Body of pancreas (tissue), 4 donors: ENCODE results near the gene UBR1. TPM values are rescaled to one million over a fixed set of nuclear protein-coding genes. Genes with fewer than 3 reads are reported as not detected.

Experiments
- ATAC-seq: fragments of 150-250 bp; one replicate; pipeline ENCODE4 v1.9.1; 2016
- DNase-seq, 4 donors: peaks; one replicate each; pipeline ENCODE4 v3.0.0-alpha.2; 2019
- H3K27ac ChIP-seq, 4 donors: fragments of 200-600 bp; sonication (generic); 1 replicate in 3 of 4; 2 replicates in 1 of 4; pipeline versions ENCODE4 v1.5.1 to v1.6.1; 2016 to 2019; ENCODE audit warnings: mild to moderate bottlenecking in 1 of 4, mixed read lengths in 1 of 4, moderate library complexity in 1 of 4
- H3K27me3 ChIP-seq, 2 donors: fragments of 200-600 bp; sonication (generic); one replicate each; pipeline ENCODE4 v1.6.0; 2016; ENCODE audit warnings: mild to moderate bottlenecking in 1 of 2
- H3K36me3 ChIP-seq, 2 donors: fragments of 200-600 bp; sonication (generic); replicated peaks in 1 of 2; 2 replicates each; pipeline ENCODE4 v1.5.1; 2016; ENCODE audit warnings: low read depth in 2 of 2; ENCODE audit not compliant: insufficient read depth in 1 of 2
- H3K4me1 ChIP-seq: fragments of 200-600 bp; sonication (generic); one replicate; pipeline ENCODE4 v1.6.0; 2016
- H3K4me3 ChIP-seq, 2 donors: fragments of 200-600 bp; sonication (generic); 1 replicate in 1 of 2; 2 replicates in 1 of 2; pipeline ENCODE4 v1.5.1; 2016 to 2019
- H3K9me3 ChIP-seq, 3 donors: fragments of 200-600 bp; sonication (generic); 1 replicate in 2 of 3; 2 replicates in 1 of 3; pipeline ENCODE4 v1.5.1; 2016
- POLR2A ChIP-seq, 3 donors: fragments of 450-650 bp; IDR thresholded peaks; one replicate each; pipeline ENCODE4 v1.6.1; 2016; ENCODE audit warnings: antibody characterized with exemption in 3 of 3, mild to moderate bottlenecking in 2 of 3
- whole genome bisulfite sequencing, 2 donors: methylation state at CpG; one replicate each; pipeline ENCODE4 v1.1.5; 2017; 5-methylcytosine and 5-hydroxymethylcytosine counted together
- intact Hi-C: fragments of 100-400 bp; cut with DNase I; formaldehyde crosslinking; loops from one replicate; pipeline ENCODE4 v1.15.1; 2023
- total RNA-seq, 2 donors: library from RNA; depleted of rRNA; stranded (reverse); fragments of >200 nt; gene quantifications; one replicate each; pipeline ENCODE4 v1.1.0, GENCODE V29; 2016
- TF ChIP-seq, protein P1 (sequence below), 7 experiments: fragments of 450-650 bp in 4 of 7; fragments of 200-600 bp in 3 of 7; sonication (generic) in 3 of 7; IDR thresholded peaks; one replicate each; pipeline ENCODE4 v1.5.1; 2016 to 2019; ENCODE audit warnings: antibody characterized with exemption in 7 of 7

Gene UBR1
- total RNA-seq, 2 donors from 2014 or later, result 18.5 to 29.3 TPM

DNA sequence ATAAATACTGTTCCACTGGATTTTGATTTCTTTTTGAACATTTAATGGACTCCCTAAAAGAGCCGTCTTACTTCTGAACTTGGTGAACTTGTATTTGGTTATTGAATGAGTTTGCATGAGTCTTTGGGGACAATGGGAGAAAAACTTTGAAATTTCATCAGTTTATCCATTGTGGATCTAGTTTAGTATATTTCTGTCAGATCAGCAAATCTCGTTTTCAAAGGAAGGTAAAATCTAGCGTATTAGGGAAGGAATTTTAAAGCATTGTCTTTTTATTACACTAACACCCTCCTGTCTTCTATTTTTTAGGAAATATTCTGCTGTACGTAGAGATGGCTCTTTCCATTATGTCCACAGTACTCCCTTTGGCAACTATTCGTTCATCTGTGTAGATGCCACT, 40.3 kb upstream of the UBR1 start:
- WGBS, 2 donors, result 83 to 89% methylated on average over 5 of the region's 5 CpGs
- Histone ChIP-seq H3K27me3 (no peaks in the 10 kb centered on the region), H3K4me3 (no peak overlapping the region), H3K27ac (no peak overlapping the region), H3K4me1 (no peaks in the 10 kb centered on the region), H3K9me3 (no peaks in the 10 kb centered on the region), H3K36me3 (peaks cover 0 to 7% of the 10 kb centered on the region in 2 donors)
- TF ChIP-seq POLR2A (IDR thresholded peaks at IDR 0.05), result no peak
- TF ChIP-seq, protein P1, sequence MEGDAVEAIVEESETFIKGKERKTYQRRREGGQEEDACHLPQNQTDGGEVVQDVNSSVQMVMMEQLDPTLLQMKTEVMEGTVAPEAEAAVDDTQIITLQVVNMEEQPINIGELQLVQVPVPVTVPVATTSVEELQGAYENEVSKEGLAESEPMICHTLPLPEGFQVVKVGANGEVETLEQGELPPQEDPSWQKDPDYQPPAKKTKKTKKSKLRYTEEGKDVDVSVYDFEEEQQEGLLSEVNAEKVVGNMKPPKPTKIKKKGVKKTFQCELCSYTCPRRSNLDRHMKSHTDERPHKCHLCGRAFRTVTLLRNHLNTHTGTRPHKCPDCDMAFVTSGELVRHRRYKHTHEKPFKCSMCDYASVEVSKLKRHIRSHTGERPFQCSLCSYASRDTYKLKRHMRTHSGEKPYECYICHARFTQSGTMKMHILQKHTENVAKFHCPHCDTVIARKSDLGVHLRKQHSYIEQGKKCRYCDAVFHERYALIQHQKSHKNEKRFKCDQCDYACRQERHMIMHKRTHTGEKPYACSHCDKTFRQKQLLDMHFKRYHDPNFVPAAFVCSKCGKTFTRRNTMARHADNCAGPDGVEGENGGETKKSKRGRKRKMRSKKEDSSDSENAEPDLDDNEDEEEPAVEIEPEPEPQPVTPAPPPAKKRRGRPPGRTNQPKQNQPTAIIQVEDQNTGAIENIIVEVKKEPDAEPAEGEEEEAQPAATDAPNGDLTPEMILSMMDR (IDR thresholded peaks at IDR 0.05), result no peak
- intact Hi-C loops, result no loop called here
- DNase-seq, result no peak
- no peak for ATAC-seq

DNA sequence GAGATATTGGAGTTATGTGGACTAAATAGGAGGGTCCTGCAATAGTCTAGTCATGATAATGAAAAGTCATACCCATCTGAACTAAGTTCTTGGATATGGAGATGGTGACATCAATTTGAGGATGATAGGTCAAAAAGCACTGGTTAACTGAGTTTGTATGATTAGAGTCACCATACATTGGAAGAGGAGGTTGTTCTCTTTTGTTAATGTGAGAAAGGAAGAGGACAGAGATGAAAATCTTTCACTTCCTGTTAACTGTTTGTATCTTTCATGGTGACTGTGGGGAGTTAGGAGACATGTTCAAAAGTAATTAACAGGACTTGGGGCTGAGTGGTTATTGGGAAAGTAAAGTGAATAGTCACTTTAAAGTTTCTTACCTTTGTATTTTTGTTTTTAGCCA, 38.7 kb upstream of the UBR1 start:
- H3K36me3 ChIP-seq, result peaks cover 8 to 12% of the 10 kb centered on the region in 2 donors
- H3K9me3 ChIP-seq, result no peaks in the 10 kb centered on the region
- intact Hi-C loops, result no loop called here
- H3K4me1 ChIP-seq, result no peaks in the 10 kb centered on the region
- DNase-seq (no peak), ATAC-seq (no peak)
- no peak overlapping the region for H3K27ac ChIP-seq
- H3K4me3 ChIP-seq, result no peak overlapping the region
- TF ChIP-seq POLR2A (IDR thresholded peaks at IDR 0.05), result no peak
- TF ChIP-seq, protein P1 (IDR thresholded peaks at IDR 0.05), result no peak
- H3K27me3 ChIP-seq, result no peaks in the 10 kb centered on the region

DNA sequence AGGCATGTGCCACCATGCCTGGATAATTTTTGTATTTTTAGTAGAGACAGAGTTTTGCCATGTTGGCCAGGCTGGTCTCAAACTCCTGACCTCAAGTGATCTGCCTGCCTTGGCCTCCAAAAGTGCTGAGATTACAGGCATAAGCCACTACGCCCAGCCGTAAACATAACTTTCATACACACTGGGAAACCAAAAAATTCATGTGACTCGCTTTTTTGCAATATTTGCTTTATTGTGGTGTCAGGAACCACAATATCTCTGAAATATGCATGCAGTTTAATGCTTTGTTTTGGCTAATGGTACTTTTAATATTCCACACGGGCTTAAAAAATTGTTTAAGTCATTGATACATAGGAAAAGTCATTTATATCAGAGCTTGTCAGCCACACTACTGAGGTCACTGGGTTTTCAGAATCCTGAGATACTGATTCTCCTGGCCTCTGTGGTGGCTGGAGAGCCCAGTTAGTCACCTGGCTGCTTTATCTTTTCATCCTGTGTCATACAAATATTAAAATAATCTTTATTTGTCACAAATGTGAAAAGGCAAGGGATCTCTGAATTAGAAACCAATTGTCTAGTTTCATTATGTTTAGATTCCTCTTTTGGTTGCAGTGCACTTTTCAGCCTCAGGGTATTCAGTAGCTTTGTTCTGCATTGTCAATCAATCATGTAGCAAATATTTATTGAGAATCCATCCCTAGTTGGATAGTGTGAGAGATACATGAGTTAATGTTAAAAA, 37.5 kb upstream of the UBR1 start:
- no peak for DNase-seq
- no peak for TF ChIP-seq POLR2A (IDR thresholded peaks at IDR 0.05)
- TF ChIP-seq, protein P1 (IDR thresholded peaks at IDR 0.05), result no peak
- Histone ChIP-seq H3K36me3 (peaks cover 8% of the 10 kb centered on the region in 2 donors), H3K4me3 (no peak overlapping the region), H3K4me1 (no peaks in the 10 kb centered on the region), H3K9me3 (no peaks in the 10 kb centered on the region), H3K27ac (no peak overlapping the region), H3K27me3 (no peaks in the 10 kb centered on the region)
- intact Hi-C loops, result no loop called here
- 85 to 90% methylated on average over 4 of the region's 4 CpGs for WGBS, 2 donors
- no peak for ATAC-seq

DNA sequence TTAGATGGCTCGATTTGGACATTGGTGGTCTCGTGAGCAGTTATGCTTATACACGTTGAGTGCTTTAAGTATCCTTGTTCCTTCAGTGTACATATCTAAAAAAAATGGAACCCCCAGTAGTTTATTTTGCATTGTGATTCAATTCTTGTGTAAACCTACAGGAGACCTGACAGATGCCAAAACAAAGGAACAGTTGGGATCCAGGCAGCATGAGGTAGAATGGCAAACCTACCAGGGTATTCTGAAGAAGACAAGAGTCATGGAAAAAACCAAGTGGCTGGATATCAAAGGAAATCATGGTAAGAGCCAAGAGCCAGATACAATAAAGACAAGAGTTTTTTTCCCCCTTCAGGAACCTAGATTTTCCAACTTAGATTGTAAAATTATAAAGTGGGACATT, 29.5 kb upstream of the UBR1 start:
- no peak for DNase-seq
- TF ChIP-seq, protein P1 (IDR thresholded peaks at IDR 0.05), result no peak
- TF ChIP-seq POLR2A (IDR thresholded peaks at IDR 0.05), result no peak
- Histone ChIP-seq H3K36me3 (peaks cover 5% of the 10 kb centered on the region in 2 donors), H3K27me3 (no peaks in the 10 kb centered on the region), H3K4me3 (no peak overlapping the region), H3K9me3 (no peaks in the 10 kb centered on the region), H3K27ac (no peak overlapping the region), H3K4me1 (peaks cover 19% of the 10 kb centered on the region)
- 81 to 85% methylated on average over 3 of the region's 3 CpGs for WGBS, 2 donors
- intact Hi-C loops, result no loop called here
- ATAC-seq, result no peak

DNA sequence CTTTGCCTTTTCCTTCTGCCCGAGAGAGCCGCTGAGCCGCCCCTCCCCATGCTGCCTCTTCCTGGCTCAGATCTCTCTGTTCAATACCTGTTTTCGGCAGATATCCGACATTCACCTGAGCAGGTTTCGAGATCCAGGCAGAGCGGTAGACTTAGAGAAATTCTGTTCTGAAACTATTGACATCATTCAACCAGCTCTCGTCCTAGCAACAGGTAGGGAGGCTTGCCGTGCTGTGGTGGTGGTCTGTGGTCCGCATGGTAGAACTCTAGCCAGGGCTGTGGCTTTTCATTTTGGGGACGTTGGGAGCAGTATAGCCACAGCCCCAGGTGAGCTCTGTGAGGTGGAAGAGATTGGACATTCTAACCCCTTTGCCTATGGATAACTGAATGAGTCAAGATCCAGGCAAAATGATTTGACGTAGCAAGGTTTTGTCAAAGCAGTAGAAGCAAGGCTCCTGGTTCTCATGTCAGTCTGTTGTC, 28.4 kb upstream of the UBR1 start:
- 3 to 5% methylated on average over 12 of the region's 12 CpGs for WGBS, 2 donors
- Histone ChIP-seq H3K9me3 (no peaks in the 10 kb centered on the region), H3K4me1 (peaks cover 19% of the 10 kb centered on the region), H3K27ac (peak overlapping the region; percentile 85 to 93 (median 92)), H3K4me3 (peak overlapping the region; percentile 73 to 95), H3K27me3 (no peaks in the 10 kb centered on the region), H3K36me3 (peaks cover 0 to 4% of the 10 kb centered on the region in 2 donors)
- ATAC-seq (peak; percentile 7), DNase-seq (no peak)
- no peak for TF ChIP-seq POLR2A (IDR thresholded peaks at IDR 0.05)
- intact Hi-C loops, result no loop called here
